ENCODE measurements around the gene DHRS2.

The DHRS2 gene

GRCh38 chr14:23613242-23614070 is 22.7 kb upstream of the DHRS2 start:
- no peak for DNase-seq

- no peak for DNase-seq
Observed at GRCh38 chr14:23614395-23614828, 21.8 kb upstream of the DHRS2 start.

GRCh38 chr14:23615856-23616255 is 20.3 kb upstream of the DHRS2 start:
- DNase-seq = no peak

GRCh38 chr14:23617539-23617938 is 18.6 kb upstream of the DHRS2 start:
- no peak for DNase-seq

GRCh38 chr14:23618415-23618988 is 17.7 kb upstream of the DHRS2 start:
- DNase-seq = no peak

- no peak for DNase-seq
Observed at GRCh38 chr14:23620177-23620702, 15.9 kb upstream of the DHRS2 start.

- no peak for DNase-seq
Observed at GRCh38 chr14:23621204-23621931, 14.8 kb upstream of the DHRS2 start.

GRCh38 chr14:23621932-23622730 is 14.0 kb upstream of the DHRS2 start:
- DNase-seq = no peak

- no peak for DNase-seq
Observed at GRCh38 chr14:23622990-23623389, 13.2 kb upstream of the DHRS2 start.

- DNase-seq = no peak
Observed at GRCh38 chr14:23623962-23624361, 12.2 kb upstream of the DHRS2 start.

GRCh38 chr14:23624830-23625404 is 11.2 kb upstream of the DHRS2 start:
- DNase-seq = no peak

- DNase-seq = no peak
Observed at GRCh38 chr14:23626946-23627345, 9.2 kb upstream of the DHRS2 start.

GRCh38 chr14:23627961-23628360 is 8.2 kb upstream of the DHRS2 start:
- no peak for DNase-seq

GRCh38 chr14:23629204-23629603 is 7.0 kb upstream of the DHRS2 start:
- no peak for DNase-seq

- no peak for DNase-seq
Observed at GRCh38 chr14:23629832-23630396, 6.2 kb upstream of the DHRS2 start.

GRCh38 chr14:23630687-23631086 is 5.5 kb upstream of the DHRS2 start:
- no peak for DNase-seq

GRCh38 chr14:23631234-23631633 is 4.9 kb upstream of the DHRS2 start:
- DNase-seq = no peak

GRCh38 chr14:23631702-23632460 is 4.3 kb upstream of the DHRS2 start:
- DNase-seq = peak; percentile 84

GRCh38 chr14:23632461-23633159 is 3.6 kb upstream of the DHRS2 start:
- no peak for DNase-seq

GRCh38 chr14:23633160-23633701 is 2.9 kb upstream of the DHRS2 start:
- DNase-seq = peak; percentile 21

Measured in retina (tissue), 1 donor.